GM19467 (cell line): ENCODE data around the gene FCHO1.

ENCODE experiments used
- ATAC-seq: cut with Tn5 transposase; IDR thresholded peaks from one replicate; pipeline ENCODE4 v1.9.1; 2021; ENCODE audit warnings: mild to moderate bottlenecking, moderate library complexity; ENCODE audit not compliant: unreplicated experiment

Gene FCHO1

DNA sequence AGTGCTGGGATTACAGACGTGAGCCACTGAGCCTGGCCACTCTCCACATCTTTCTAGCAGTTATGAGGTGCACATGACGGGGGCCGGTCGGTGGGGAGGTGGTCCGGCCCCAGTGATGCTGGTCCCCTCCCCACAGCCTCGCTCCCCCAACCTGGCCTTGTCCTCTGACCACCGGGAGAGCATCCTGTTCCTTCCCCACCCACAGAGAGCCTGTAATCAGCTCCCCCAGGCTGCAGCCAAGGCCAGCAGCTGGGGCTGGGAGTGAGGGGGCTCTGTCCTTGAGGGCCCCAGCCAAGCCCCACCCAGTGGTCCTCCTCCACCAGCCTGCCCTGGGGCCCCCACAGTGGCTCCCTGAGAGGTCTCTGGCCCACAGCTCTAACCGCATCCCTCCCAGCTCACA lies 73.1 kb downstream of the FCHO1 start:
- no peak for ATAC-seq

- no peak for ATAC-seq
These were observed 75.3 kb downstream of the FCHO1 start for GRCh38 chr19:17826508-17827056.

GRCh38 chr19:17829855-17830566 lies 78.7 kb downstream of the FCHO1 start:
- no peak for ATAC-seq

- ATAC-seq = no peak
These were observed 79.5 kb downstream of the FCHO1 start for GRCh38 chr19:17830567-17831418.

DNA sequence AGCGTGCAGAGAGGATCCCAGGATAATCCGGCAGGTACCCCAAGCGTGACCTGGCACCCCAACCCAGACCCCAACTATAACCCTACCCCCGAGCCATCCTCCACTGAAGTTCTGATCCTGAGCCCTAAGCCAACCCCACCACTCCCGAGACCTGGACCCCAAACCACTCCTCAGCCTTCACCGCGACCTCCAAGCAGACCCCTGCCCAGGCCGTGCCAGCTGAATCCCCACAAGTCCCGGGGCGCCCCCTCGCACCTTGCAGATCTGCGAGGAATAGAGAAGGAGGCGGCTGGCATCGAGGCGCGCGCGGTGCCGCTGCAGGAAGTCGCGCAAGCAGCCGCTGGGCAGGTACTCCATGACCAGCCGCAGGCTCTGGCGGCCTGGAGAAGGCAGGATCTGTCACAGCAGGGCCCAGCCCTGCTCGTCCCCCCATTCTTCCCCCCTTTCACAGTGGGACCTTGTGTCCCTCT lies 80.2 kb downstream of the FCHO1 start:
- no peak for ATAC-seq

- ATAC-seq = no peak
These were observed 81.3 kb downstream of the FCHO1 start for GRCh38 chr19:17832443-17833208.

GRCh38 chr19:17834350-17835181 lies 83.3 kb downstream of the FCHO1 start:
- ATAC-seq = no peak

GRCh38 chr19:17835182-17836006 lies 84.1 kb downstream of the FCHO1 start:
- no peak for ATAC-seq

DNA sequence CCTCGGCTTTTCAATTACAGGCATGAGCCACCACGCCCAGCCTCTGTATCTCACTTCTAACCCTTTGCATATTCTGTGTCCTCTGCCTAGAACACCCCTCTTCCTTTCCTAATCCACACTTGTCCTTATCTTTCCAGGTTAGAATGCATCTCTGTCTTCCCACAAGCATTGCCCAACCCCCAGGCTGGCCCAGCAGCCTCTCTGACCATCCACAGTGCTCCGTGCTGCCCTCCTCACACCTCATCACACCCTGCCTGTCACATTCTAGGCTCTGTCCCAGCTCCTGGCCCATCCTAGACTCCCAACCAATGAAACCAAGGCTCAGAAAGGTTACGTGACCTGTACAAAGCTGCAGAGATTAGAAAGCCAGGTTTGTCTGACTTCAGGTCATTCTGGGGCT lies 85.3 kb downstream of the FCHO1 start:
- no peak for ATAC-seq

GRCh38 chr19:17837972-17838371 lies 86.7 kb downstream of the FCHO1 start:
- no peak for ATAC-seq
